Cardiac muscle cell (in vitro differentiated cells and primary cell): Measurements from ENCODE around the gene TEDC1. TPM values are rescaled to one million over a fixed set of nuclear protein-coding genes. Genes with fewer than 3 reads are reported as not detected.

Source experiments
- DNase-seq, 2 donors: peaks; one replicate each; pipeline versions ENCODE4 v3.0.0 to v3.0.0-alpha.2; 2010 to 2017; ENCODE audit warnings: low read depth in 1 of 2, low spot score in 1 of 2
- H3K27ac ChIP-seq: fragments of 200-600 bp; sonication (generic); 2 replicates; pipeline ENCODE4 v1.5.1; 2016
- H3K27me3 ChIP-seq: fragments of 200-600 bp; sonication (generic); 2 replicates; pipeline ENCODE4 v1.6.0; 2016; ENCODE audit warnings: control low read depth
- H3K36me3 ChIP-seq: fragments of 200-600 bp; sonication (generic); 2 replicates; pipeline ENCODE4 v1.5.1; 2016; ENCODE audit warnings: control low read depth
- H3K4me1 ChIP-seq: fragments of 200-600 bp; sonication (generic); 2 replicates; pipeline ENCODE4 v1.8.1; 2017; ENCODE audit warnings: low read depth, mild to moderate bottlenecking, mixed run types
- H3K4me3 ChIP-seq: fragments of 200-600 bp; sonication (generic); 2 replicates; pipeline ENCODE4 v1.5.1; 2016; ENCODE audit warnings: mild to moderate bottlenecking
- H3K9me3 ChIP-seq: fragments of 200-600 bp; sonication (generic); 2 replicates; pipeline ENCODE4 v1.5.1; 2017; ENCODE audit warnings: low read depth, mild to moderate bottlenecking, control low read depth
- polyA plus RNA-seq: library from polyadenylated mRNA; unstranded; fragments of >200 nt; fragmentation: Nextera tagmentation; extraction: Ambion mirVana; gene quantifications from 2 replicates; pipeline ENCODE4 v1.2.1, GENCODE V29; 2016
- total RNA-seq: library from RNA; depleted of rRNA; stranded (reverse); fragments of >200 nt; gene quantifications from 2 replicates; pipeline ENCODE4 v1.2.3, GENCODE V29; 2016
- TF ChIP-seq, protein P1 (sequence below): IDR thresholded peaks from 2 replicates; pipeline ENCODE4 v1.5.1; 2012; ENCODE audit warnings: low read depth, mild to moderate bottlenecking, low read length

TEDC1 gene
- total and polyA plus RNA-seq, 2 experiments from 2014 or later: 27.4 to 33.0 TPM

DNA sequence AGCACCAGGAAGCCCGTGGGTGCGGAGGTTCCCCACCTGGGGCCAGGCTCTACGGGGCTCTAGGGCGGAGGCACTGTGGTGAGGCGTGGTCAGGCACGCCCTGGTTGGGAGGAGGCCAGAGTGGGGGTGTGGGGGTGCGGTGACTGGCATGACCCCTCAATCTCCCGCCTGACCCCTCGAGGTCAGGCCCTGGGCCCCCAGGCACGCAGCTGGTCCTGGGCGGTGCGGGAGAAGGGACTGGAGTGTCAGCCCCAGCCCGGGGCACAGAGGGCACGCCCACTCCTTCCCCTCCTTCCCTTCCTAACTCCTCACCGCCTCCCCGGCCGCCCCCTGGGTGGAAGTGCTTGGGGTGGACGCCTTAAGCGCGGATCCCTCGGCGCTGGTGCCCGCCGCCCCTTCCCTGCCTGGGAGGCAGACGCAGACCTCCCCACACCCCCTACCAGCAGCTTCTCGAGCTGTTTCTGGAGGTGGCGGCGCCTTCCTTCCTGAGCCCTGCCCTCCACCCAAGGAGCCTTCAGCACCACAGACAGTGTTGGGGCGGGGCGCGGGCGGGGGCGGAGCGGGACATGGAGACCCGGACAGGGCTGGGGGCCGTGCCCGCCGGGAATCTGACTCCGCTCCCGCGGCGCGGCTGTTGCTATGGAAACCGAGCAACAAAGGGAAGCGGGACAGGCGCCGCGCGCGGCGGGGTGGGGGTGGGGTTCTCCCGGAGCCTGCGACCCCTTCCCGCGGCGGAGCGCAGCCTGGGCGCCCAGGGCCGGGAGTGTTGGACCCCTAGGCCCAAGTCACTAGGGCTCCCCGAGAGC, 17.2 kb upstream of the TEDC1 start:
- TF ChIP-seq, protein P1, sequence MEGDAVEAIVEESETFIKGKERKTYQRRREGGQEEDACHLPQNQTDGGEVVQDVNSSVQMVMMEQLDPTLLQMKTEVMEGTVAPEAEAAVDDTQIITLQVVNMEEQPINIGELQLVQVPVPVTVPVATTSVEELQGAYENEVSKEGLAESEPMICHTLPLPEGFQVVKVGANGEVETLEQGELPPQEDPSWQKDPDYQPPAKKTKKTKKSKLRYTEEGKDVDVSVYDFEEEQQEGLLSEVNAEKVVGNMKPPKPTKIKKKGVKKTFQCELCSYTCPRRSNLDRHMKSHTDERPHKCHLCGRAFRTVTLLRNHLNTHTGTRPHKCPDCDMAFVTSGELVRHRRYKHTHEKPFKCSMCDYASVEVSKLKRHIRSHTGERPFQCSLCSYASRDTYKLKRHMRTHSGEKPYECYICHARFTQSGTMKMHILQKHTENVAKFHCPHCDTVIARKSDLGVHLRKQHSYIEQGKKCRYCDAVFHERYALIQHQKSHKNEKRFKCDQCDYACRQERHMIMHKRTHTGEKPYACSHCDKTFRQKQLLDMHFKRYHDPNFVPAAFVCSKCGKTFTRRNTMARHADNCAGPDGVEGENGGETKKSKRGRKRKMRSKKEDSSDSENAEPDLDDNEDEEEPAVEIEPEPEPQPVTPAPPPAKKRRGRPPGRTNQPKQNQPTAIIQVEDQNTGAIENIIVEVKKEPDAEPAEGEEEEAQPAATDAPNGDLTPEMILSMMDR: no peak
- H3K27me3 ChIP-seq: peaks cover 7% of the 10 kb centered on the region
- H3K4me1 ChIP-seq: peaks cover 67% of the 10 kb centered on the region
- H3K27ac ChIP-seq: peak overlapping the region; percentile 98
- peak; percentile 93 to 98 for DNase-seq
- no peaks in the 10 kb centered on the region for H3K9me3 ChIP-seq
- peak overlapping the region; percentile 71 for H3K4me3 ChIP-seq
- peaks cover 8% of the 10 kb centered on the region for H3K36me3 ChIP-seq

DNA sequence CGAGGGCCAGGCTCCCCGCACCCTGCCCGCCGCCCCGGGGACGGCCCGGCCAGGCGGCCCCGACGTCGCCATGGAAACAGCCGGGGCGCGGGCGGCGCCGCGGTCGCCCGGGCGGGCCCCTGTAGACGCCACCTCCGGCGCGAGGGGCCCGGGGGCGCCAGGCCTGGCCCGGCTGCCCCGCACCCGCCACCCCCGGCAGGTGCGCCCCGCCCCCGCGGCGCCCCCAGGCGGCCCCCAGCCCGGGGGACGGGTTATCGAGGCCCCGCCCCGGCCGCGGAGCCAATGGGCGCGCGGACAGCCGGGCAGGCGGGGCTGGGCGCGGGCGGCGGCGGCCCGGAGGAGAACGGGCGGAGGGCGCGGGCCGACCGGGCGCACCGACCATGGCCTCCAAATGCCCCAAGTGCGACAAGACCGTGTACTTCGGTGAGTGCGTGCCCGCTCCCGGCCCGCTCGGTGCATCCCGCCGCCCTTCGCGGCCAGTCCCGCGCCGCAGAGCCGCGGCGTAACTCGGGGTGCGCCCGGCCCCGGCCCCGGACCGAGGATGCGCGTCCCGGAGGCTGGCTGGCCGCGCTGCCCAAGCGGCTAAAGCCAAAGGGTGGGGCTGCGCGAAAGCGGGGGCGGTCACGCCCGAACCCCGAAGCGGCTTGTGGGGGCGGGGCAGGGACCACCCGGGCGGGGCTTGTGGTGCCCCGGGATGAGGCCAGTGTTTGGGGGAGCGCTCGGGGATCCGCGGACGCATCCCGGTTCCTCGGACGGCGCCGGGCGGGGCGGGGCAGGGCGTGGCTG, 16.4 kb upstream of the TEDC1 start, which contains the start of gene CRIP2:
Gene CRIP2, plus strand, starts transcription at position 339 of the 786 bp plus-strand sequence. Its CDS starts 42 bp downstream, at position 381.
- TF ChIP-seq, protein P1: no peak
- Histone ChIP-seq H3K4me1 (peaks cover 64% of the 10 kb centered on the region), H3K9me3 (no peaks in the 10 kb centered on the region), H3K27ac (peak within 1 kb of the TSS; percentile 98), H3K36me3 (peaks cover 15% of the 10 kb centered on the region), H3K4me3 (peak within 1 kb of the TSS; percentile 95), H3K27me3 (peaks cover 14% of the 10 kb centered on the region)
- peak; percentile 55 to 89 for DNase-seq

DNA sequence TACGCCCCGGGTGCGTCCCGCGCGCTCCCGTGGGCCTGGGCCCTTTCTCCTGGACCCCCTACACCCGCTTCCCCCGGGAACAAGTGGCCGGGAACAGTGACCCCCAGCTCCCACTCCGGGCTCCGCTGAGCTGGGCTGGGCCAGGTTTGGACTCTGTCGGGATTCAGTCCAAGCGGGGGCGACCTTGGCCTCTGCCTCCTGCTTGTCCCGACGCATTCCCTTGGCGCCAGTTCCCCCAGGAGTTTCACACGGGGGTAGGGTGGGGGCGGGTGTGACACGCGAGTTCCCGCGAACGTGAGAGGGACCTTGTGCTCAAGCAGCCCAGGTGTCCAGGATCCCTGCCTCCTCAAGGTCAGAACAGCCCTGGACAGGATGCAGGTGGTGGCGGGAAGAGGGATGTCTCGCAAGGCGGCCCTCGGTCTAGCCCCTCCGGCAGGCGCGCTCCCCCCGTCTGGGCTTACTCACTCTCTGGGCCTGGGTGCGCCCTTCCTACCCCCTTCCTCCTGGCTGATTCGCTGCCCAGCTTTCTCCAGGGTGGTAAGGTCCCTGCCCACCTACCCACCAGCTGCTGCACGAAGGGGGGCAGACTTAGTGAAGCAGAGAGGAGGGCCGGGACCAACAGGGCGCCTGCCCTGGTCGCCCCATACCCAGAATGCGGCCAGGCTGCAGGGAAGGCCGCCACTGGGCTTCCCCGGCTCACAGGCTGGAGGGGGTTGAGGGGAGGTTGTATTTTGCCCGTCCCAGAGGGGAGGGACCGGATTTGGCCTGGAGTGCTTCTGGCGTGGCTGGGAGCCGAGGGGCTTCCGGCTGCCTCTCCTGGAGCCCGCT, 15.6 kb upstream of the TEDC1 start:
- peaks cover 14% of the 10 kb centered on the region for H3K27me3 ChIP-seq
- peaks cover 8% of the 10 kb centered on the region for H3K36me3 ChIP-seq
- peak overlapping the region; percentile 95 for H3K4me3 ChIP-seq
- DNase-seq: peak in 1 of 2 donors; percentile 72
- peaks cover 56% of the 10 kb centered on the region for H3K4me1 ChIP-seq
- TF ChIP-seq, protein P1: no peak
- H3K9me3 ChIP-seq: no peaks in the 10 kb centered on the region
- peak overlapping the region; percentile 90 for H3K27ac ChIP-seq

DNA sequence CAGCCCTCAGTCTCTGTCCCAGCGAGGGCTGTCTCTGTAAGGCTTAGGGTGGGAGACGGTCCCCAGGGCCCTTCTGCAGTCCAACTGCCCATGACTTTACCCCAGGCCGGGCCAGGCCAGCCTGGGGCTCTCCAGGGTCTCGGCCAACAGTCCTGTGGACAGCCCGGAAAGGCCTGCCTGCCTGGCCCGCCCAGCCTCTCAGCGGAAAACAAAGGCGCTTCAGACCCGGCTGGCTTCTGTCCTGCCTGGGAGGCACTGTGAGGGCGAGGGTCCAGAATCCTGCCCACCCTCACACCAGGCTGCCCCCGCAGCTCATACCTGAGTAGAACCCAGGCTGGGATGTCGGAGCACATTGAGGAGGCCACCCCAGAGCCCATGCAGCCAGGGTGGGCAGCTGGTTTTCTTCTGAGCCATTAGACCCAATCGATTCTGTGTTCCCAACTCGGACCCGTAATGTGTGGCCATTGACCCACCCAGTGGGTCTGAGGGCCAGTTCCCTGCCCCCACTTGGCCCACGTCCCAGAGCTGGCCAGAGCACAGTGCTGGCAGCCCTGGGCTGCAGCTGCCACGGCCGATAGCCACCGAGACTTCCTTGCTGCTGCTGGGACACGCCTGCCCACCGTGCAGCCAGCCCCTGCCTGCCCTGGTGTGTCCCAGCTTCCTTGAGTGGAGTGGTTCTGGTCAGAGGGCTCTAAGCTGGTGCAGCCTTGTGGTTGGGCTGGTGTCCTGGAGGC, 14.8 kb upstream of the TEDC1 start:
- H3K36me3 ChIP-seq: peaks cover 8% of the 10 kb centered on the region
- peak overlapping the region; percentile 90 for H3K27ac ChIP-seq
- H3K4me1 ChIP-seq: peaks cover 52% of the 10 kb centered on the region
- H3K9me3 ChIP-seq: no peaks in the 10 kb centered on the region
- TF ChIP-seq, protein P1: no peak
- peak overlapping the region; percentile 95 for H3K4me3 ChIP-seq
- peaks cover 14% of the 10 kb centered on the region for H3K27me3 ChIP-seq
- DNase-seq: peak in 1 of 2 donors; percentile 55
